T-helper 17 cell (primary cell): Measurements from ENCODE around the gene PI16. TPM values are rescaled to one million over a fixed set of nuclear protein-coding genes. Genes with fewer than 3 reads are reported as not detected.

Source experiments
- ATAC-seq: fragments of 150-1000 bp; cut with Tn5 transposase; 2 replicates; pipeline ENCODE4 v1.10.0; 2021; ENCODE audit warnings: mild to moderate bottlenecking, moderate library complexity
- DNase-seq, 3 donors: peaks; one replicate each; pipeline versions ENCODE4 v3.0.0 to v3.0.0-alpha.2; 2020 to 2021
- H3K9me3 ChIP-seq: one replicate; pipeline ENCODE4 v1.7.0; 2013; ENCODE audit warnings: low read length, mild to moderate bottlenecking; ENCODE audit not compliant: control insufficient read depth, poor library complexity, severe bottlenecking
- H3K27ac Mint-ChIP-seq: one replicate; pipeline ENCODE4 v1.8.0; 2022; ENCODE audit warnings: mild to moderate bottlenecking, moderate library complexity, mixed read lengths
- H3K27me3 Mint-ChIP-seq: one replicate; pipeline ENCODE4 v1.8.0; 2022; ENCODE audit warnings: mixed read lengths
- H3K36me3 Mint-ChIP-seq: one replicate; pipeline ENCODE4 v1.8.0; 2022; ENCODE audit warnings: low read depth, mixed read lengths
- H3K4me1 Mint-ChIP-seq: one replicate; pipeline ENCODE4 v1.8.0; 2022; ENCODE audit warnings: mild to moderate bottlenecking, mixed read lengths
- H3K4me3 Mint-ChIP-seq: one replicate; pipeline ENCODE4 v1.8.0; 2022; ENCODE audit warnings: mild to moderate bottlenecking, moderate library complexity, mixed read lengths
- total RNA-seq, 4 donors: library from RNA in 2 of 4; stranded (reverse) in 2 of 4; gene quantifications; one replicate each; pipeline ENCODE4 v1.2.3 and lab custom pipeline; 2022 to 2026

The PI16 gene, protein sequence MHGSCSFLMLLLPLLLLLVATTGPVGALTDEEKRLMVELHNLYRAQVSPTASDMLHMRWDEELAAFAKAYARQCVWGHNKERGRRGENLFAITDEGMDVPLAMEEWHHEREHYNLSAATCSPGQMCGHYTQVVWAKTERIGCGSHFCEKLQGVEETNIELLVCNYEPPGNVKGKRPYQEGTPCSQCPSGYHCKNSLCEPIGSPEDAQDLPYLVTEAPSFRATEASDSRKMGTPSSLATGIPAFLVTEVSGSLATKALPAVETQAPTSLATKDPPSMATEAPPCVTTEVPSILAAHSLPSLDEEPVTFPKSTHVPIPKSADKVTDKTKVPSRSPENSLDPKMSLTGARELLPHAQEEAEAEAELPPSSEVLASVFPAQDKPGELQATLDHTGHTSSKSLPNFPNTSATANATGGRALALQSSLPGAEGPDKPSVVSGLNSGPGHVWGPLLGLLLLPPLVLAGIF
- total RNA-seq (10 to 100 TPM; 14.5 to 28.5 TPM), total RNA-seq (lab: John Stamatoyannopoulos, UW) (25.1 to 51.5 reads per million in 2 donors)

DNA sequence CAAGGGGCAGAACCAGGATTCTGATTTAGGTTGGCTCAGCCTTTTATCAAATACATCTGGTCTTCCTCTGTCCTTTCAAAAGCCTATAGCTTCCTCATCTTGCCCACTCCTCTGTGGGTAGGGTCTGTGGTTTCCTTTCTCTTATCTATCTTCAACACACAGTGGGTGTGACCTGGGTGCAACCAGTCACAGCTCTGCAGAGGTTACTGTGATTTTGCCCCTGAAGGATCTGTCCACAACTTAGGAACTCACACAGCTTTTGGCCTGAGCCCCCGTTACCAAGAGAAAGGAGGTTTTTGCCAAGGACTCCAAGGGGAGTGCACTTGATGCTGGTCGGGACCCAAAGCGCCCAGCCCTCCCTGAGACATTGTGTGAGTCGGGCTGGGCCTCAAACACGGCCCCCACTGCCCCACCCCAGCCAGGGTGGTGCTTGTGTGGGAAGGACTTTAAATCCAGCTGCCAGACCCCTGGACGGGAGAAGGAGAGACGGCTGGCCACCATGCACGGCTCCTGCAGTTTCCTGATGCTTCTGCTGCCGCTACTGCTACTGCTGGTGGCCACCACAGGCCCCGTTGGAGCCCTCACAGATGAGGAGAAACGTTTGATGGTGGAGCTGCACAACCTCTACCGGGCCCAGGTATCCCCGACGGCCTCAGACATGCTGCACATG is at the start of gene PI16:
Gene PI16 (plus strand): TSS at position 477 of the 670 bp plus-strand sequence. CDS start 23 bp downstream, at position 500.
- H3K27ac Mint-ChIP-seq: peak within 1 kb of the TSS; percentile 92
- H3K9me3 ChIP-seq: no peaks in the 10 kb centered on the region
- no peak for DNase-seq
- ATAC-seq: peak; percentile 76
- H3K4me3 Mint-ChIP-seq: peak within 1 kb of the TSS; percentile 94
- H3K27me3 Mint-ChIP-seq: no peaks in the 10 kb centered on the region
- H3K36me3 Mint-ChIP-seq: peaks cover 2% of the 10 kb centered on the region
- H3K4me1 Mint-ChIP-seq: peaks cover 51% of the 10 kb centered on the region

DNA sequence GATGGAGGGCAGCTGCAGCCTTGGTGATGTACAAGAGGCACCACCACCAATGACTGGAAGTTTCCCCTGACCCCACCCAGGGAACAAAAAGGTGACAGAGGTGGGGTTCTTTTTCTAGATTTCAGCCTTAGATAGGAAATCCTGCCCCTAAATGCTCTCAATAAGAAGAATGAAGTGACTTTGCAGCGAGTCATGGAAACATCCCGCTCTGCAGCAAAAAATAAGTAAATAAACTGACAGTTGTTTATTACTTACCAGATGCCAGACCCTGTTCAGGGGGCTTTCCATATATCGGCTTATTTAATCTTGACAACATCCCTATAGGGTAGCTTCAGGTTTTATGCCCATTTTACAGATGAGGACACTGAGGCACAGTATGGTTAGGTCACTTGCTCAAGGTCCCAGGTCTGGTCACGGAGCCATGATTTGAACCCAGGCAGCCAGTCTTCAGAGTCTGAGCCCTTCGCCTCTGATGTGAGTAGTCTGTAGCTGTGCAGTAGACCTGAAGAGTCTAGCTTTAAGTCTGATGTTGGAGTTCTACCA is 49.6 kb upstream of the PI16 start:
- peak overlapping the region; percentile 78 for H3K27ac Mint-ChIP-seq
- peaks cover 10% of the 10 kb centered on the region for H3K36me3 Mint-ChIP-seq
- peaks cover 23% of the 10 kb centered on the region for H3K4me1 Mint-ChIP-seq
- ATAC-seq (no peak), DNase-seq (no peak)
- H3K4me3 Mint-ChIP-seq: no peak overlapping the region
- no peaks in the 10 kb centered on the region for H3K27me3 Mint-ChIP-seq
- H3K9me3 ChIP-seq: no peaks in the 10 kb centered on the region

DNA sequence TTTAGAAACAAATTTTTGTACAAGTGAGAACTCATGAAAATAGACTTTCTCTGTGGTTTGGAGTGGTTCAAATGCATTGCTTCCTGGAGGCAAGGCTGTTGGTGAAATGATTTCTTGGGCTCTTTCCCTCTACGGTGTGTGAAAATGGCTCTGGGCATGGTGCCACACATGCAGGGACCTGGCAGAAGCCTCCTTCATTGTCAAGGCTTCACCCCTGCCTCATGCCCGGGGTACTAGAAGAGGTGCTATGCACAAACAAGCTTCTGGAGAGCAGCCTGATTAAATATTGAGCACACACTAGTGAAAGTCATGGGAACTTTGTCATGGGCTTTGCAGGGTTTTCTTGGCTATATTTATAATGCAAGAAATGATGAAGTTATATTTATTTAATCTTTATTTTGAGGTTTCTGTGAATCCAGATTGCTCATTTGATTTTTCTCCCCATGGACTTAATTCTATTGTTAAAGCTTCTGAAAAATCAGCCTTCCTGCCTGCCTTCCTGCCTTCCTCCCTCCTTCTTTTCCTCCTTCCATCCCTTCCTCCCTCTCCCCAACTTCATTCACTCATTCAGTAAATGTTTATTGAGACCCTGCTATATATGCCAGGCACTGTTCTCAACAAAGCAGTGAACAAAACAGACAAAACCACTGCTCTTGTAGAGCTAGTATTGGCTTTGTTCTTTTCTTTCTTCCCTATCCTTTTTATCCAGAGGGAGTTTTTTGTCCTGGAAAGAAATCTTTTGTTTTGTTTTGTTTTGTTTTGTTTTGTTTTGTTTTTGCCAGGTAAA is 47.8 kb upstream of the PI16 start:
- ATAC-seq (no peak), DNase-seq (no peak)
- peaks cover 10% of the 10 kb centered on the region for H3K36me3 Mint-ChIP-seq
- H3K27ac Mint-ChIP-seq: peak overlapping the region; percentile 78
- H3K9me3 ChIP-seq: no peaks in the 10 kb centered on the region
- H3K4me1 Mint-ChIP-seq: peaks cover 26% of the 10 kb centered on the region
- H3K27me3 Mint-ChIP-seq: no peaks in the 10 kb centered on the region
- H3K4me3 Mint-ChIP-seq: no peak overlapping the region

DNA sequence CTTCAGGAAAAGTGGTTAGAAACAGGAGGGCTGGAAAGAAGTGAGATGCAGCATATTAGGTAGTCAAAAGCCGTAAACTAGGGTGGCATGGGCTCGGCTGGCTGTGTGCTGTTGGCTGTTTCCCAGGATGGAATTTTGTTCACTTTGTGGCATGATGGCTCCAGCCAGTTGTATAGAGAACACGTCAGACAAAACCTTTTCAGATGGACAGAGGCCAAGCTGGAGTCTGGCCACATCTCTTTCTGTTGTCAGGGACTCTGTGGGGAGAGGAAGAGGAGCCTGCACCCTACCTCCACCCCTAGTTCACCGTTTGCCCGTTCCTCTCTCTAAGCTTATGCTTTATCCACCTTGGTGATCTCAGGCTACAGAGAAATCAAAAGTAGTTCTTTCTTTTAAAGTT is 46.8 kb upstream of the PI16 start:
- H3K4me1 Mint-ChIP-seq: peaks cover 37% of the 10 kb centered on the region
- no peaks in the 10 kb centered on the region for H3K9me3 ChIP-seq
- no peak overlapping the region for H3K4me3 Mint-ChIP-seq
- peaks cover 9% of the 10 kb centered on the region for H3K36me3 Mint-ChIP-seq
- H3K27me3 Mint-ChIP-seq: no peaks in the 10 kb centered on the region
- peak overlapping the region; percentile 78 for H3K27ac Mint-ChIP-seq
- no peak for DNase-seq
- no peak for ATAC-seq

DNA sequence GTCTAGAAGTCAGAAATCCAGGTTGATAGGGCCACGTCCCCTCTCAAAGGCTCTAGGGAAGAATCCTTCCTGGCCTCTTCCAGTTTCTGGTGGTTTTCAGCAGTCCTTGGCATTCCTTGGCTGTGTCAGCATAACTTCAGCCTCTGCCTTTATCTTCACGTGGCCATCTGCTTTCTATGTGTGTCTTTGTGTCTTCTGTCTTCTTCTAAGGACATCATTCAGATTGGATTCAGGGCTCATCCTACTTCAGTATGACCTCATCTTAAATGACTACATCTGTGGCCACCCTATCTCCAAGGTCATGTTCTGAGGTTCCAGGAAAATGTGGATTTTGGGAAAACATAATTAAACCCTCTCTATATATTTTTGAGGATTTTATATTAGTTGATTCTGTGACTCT is 45.8 kb upstream of the PI16 start:
- DNase-seq: no peak
- ATAC-seq: no peak
- H3K27ac Mint-ChIP-seq: peak overlapping the region; percentile 21
- H3K27me3 Mint-ChIP-seq: no peaks in the 10 kb centered on the region
- H3K36me3 Mint-ChIP-seq: peaks cover 6% of the 10 kb centered on the region
- H3K4me3 Mint-ChIP-seq: no peak overlapping the region
- H3K4me1 Mint-ChIP-seq: peaks cover 45% of the 10 kb centered on the region
- no peaks in the 10 kb centered on the region for H3K9me3 ChIP-seq

DNA sequence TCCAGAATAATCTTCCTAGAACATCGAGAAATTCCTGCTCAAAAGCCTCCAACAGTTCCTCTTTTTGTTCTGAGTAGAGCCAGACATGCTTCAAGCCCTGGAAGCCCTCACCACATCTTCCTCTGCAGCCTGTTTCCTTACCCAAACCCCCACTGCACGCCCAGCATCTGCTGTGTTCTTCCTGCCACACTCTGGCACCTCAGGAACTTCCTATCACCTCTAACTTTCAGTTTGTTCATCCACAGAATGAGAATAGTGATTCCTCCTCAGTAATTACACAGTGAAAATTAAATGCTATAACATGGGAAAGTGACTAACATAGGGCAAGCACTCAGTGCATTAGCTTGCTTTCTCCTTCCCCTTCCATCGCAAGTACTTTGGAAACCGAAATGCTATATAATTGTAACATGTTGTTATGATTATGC is 42.5 kb upstream of the PI16 start:
- H3K27ac Mint-ChIP-seq: peak overlapping the region; percentile 99
- DNase-seq: peak in 1 of 3 donors; percentile 16
- peak; percentile 19 for ATAC-seq
- no peaks in the 10 kb centered on the region for H3K27me3 Mint-ChIP-seq
- H3K4me1 Mint-ChIP-seq: peaks cover 42% of the 10 kb centered on the region
- H3K4me3 Mint-ChIP-seq: peak overlapping the region; percentile 85
- H3K36me3 Mint-ChIP-seq: peaks cover 6% of the 10 kb centered on the region
- no peaks in the 10 kb centered on the region for H3K9me3 ChIP-seq

DNA sequence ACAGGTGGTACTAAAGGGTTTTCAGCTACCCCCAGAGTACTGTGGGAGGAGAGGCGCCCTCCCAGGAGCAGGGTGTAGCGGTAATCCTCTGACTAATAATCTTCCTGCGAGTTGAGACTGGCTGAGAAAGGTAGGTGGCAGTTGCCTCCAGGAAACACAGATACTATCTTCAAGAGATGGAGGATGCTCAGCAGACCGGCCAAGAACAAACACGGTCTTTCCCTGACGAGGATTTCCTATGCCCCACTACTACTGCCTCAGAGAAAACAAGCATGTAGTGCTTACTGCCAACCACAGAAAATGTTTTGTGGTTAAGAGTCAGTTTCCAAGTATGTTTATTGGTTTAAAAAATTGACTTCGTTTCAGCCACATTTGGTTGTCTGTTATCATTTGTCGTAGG is 42.0 kb upstream of the PI16 start:
- peaks cover 6% of the 10 kb centered on the region for H3K36me3 Mint-ChIP-seq
- no peaks in the 10 kb centered on the region for H3K27me3 Mint-ChIP-seq
- H3K9me3 ChIP-seq: no peaks in the 10 kb centered on the region
- DNase-seq (peak; percentile 29 to 54 (median 36)), ATAC-seq (peak; percentile 91)
- H3K4me3 Mint-ChIP-seq: peak overlapping the region; percentile 85
- peak overlapping the region; percentile 99 for H3K27ac Mint-ChIP-seq
- peaks cover 39% of the 10 kb centered on the region for H3K4me1 Mint-ChIP-seq

DNA sequence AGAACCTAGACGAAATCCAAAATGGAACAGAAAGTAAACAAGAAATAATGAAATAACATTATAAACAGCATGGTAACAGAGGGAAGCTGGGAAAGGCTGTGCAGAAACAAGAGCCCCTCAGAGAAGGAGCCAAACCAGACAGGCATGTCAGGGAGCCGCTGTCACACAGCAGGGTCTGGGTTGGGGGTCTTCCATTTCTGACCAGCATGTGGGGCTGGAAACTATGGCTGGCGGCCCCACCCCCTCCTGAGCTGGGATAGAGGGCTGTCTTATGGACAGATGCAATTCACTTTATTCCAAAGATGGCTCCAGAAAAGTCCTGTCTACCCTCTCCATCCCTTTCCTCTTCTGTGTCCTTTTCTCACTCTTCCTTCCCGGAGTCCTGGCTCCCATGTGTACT is 41.5 kb upstream of the PI16 start:
- peaks cover 35% of the 10 kb centered on the region for H3K4me1 Mint-ChIP-seq
- DNase-seq (no peak), ATAC-seq (no peak)
- H3K4me3 Mint-ChIP-seq: peak overlapping the region; percentile 85
- peaks cover 6% of the 10 kb centered on the region for H3K36me3 Mint-ChIP-seq
- H3K27me3 Mint-ChIP-seq: no peaks in the 10 kb centered on the region
- H3K27ac Mint-ChIP-seq: peak overlapping the region; percentile 99
- H3K9me3 ChIP-seq: no peaks in the 10 kb centered on the region

DNA sequence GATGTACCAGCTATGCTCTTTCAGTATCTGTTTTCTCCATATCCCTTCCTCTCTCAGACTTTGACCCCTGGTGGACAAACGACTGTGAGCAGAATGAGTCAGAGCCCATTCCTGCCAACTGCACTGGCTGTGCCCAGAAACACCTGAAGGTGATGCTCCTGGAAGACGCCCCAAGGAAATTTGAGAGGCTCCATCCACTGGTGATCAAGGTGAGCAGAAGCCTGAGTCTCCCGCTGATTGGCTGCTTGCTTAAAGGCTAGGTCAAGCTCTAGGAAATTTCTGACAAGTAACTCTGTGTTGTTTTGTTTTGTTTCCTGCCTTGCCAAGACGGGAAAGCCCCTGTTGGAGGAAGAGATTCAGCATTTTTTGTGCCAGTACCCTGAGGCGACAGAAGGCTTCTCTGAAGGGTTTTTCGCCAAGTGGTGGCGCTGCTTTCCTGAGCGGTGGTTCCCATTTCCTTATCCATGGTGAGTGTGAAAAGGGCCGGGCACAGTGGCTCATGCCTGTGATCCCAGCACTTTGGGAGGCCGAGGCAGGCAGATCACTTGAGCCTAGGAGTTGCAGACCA is 40.2 kb upstream of the PI16 start:
- peak overlapping the region; percentile 88 for H3K4me3 Mint-ChIP-seq
- peaks cover 31% of the 10 kb centered on the region for H3K4me1 Mint-ChIP-seq
- no peaks in the 10 kb centered on the region for H3K27me3 Mint-ChIP-seq
- H3K36me3 Mint-ChIP-seq: peaks cover 4% of the 10 kb centered on the region
- H3K9me3 ChIP-seq: no peaks in the 10 kb centered on the region
- H3K27ac Mint-ChIP-seq: peak overlapping the region; percentile 99
- DNase-seq (peak in 2 of 3 donors; percentile 13 to 48), ATAC-seq (peak; percentile 62)

DNA sequence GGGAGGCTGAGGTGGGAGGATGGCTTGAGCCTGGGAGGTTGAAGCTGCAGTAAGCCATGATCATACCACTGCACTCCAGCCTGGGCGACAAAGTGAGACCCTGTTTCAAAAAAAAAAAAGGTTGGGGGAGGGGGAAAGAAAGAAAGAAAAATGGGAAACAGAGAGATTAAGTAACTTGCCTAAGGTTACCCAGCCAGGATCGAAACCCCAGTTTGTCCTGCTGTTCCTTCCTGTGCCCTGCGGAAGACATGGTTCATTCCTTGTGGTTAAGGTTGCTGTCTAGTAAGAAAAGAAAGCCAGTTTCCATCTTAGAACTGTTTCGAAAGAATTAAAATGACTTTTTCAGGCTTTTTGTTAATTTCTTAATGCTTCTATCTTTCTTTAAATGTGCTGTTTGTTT is 38.9 kb upstream of the PI16 start:
- no peak for ATAC-seq
- Mint-ChIP-seq H3K4me3 (no peak overlapping the region), H3K27me3 (no peaks in the 10 kb centered on the region), H3K27ac (peak overlapping the region; percentile 99), H3K4me1 (peaks cover 31% of the 10 kb centered on the region), H3K36me3 (peaks cover 6% of the 10 kb centered on the region)
- H3K9me3 ChIP-seq: no peaks in the 10 kb centered on the region
- no peak for DNase-seq

DNA sequence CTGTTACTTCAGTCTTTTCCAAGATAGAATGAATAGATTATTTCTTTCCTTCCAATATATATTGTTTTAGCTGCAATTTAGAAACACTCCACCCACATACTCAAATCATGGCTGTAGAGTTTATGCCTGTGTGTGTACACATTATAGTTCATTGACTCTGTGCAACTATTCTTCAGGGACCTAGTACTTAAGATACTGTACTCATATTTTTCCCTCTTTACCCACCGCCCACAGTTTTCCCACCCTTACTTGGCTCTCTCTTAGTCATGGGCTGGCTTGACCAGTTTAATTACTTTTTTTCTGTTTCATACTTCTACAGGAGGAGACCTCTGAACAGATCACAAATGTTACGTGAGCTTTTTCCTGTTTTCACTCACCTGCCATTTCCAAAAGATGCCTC is 38.4 kb upstream of the PI16 start:
- Mint-ChIP-seq H3K4me3 (no peak overlapping the region), H3K27me3 (no peaks in the 10 kb centered on the region), H3K4me1 (peaks cover 31% of the 10 kb centered on the region), H3K27ac (peak overlapping the region; percentile 99), H3K36me3 (peaks cover 6% of the 10 kb centered on the region)
- no peak for ATAC-seq
- DNase-seq: no peak
- H3K9me3 ChIP-seq: no peaks in the 10 kb centered on the region

DNA sequence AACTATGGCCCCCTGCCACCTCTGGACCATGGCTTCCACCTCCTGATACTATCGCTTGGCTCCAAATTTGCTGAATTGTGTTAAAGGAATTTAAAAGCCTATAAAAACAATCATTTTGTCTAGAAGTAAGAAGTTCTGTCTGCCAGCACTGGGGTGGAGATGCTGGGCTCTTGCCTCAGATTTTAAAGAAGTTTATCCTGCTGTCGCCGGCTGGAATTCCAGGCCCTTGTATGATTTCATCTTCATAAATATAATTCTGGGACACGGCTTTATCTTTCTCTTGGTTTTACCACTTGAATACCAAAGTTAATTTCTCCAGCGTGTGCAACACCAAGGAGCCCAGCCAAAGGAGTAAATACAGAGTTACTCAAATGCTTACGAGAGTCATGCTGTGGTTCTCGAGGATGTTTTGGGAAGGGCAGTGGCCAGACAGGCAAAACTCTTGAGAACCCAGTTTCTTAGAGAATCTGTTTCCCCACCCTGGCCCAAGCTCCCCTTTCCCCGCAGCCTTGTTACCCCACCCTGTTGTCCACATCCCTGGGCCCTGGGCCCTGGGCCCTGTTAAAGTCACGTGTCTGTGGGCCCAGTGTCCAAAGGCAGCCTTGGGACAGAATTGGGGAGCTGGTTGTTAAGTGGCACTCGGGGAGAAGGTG is 36.9 kb upstream of the PI16 start:
- no peaks in the 10 kb centered on the region for H3K9me3 ChIP-seq
- DNase-seq (no peak), ATAC-seq (no peak)
- peaks cover 6% of the 10 kb centered on the region for H3K36me3 Mint-ChIP-seq
- H3K27ac Mint-ChIP-seq: peak overlapping the region; percentile 29
- H3K4me3 Mint-ChIP-seq: no peak overlapping the region
- no peaks in the 10 kb centered on the region for H3K27me3 Mint-ChIP-seq
- peaks cover 19% of the 10 kb centered on the region for H3K4me1 Mint-ChIP-seq
